ENCODE results near the gene TRIM73. TPM values are rescaled to one million over a fixed set of nuclear protein-coding genes. Genes with fewer than 3 reads are reported as not detected.
"Not testable (repeated sequence)": the region's sequence is repeated elsewhere in the genome, so short reads cannot be mapped to it uniquely, and the experiment has no call there.

The TRIM73 gene
- 2.8 TPM for total RNA-seq

GRCh38 chr7:75395329-75395728, at the start of gene TRIM73:
TSS of gene TRIM73 (plus strand) at chr7:75395629. CDS start at chr7:75398934, 3,305 bp downstream.
- not testable (repeated sequence) for DNase-seq

- not testable (repeated sequence) for DNase-seq
Measured at GRCh38 chr7:75358671-75359541, 36.5 kb upstream of the TRIM73 start.

DNA sequence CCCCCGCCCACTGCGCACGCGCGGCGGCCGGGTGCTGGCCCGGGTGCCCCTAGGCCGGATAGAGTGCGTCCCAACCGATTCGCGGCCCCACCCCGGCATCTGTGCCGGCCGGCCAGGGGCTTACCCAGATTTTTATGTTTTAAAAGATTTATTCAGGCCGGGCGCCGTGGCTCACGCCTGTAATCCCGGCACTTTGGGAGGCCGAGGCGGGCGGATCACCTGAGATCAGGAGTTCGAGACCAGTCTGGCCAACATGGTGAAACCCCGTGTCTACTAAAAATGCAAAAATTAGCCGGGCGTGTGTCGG, 35.9 kb upstream of the TRIM73 start:
- DNase-seq, result not testable (repeated sequence)

GRCh38 chr7:75364079-75364478, 31.4 kb upstream of the TRIM73 start:
- DNase-seq, result not testable (repeated sequence)

DNA sequence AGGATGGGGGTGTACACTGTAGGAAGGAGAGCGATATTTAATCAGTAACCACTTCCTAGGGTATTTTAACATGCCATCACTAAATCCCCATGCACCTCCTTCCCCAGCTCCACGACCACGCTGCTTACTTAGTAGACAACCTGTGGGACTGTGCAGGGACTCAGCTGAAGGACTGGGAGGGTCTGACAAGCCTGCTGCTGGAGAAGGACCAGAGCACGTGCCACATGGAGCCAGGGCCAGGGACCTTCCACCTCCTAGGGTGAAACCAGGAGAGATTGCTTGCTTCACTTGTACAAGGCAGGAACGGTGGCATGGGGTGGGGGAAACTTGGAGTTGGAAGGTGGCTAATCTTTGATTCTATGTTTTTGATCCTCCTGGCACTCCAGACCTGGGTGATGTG, 28.8 kb upstream of the TRIM73 start:
- DNase-seq, result not testable (repeated sequence)

DNA sequence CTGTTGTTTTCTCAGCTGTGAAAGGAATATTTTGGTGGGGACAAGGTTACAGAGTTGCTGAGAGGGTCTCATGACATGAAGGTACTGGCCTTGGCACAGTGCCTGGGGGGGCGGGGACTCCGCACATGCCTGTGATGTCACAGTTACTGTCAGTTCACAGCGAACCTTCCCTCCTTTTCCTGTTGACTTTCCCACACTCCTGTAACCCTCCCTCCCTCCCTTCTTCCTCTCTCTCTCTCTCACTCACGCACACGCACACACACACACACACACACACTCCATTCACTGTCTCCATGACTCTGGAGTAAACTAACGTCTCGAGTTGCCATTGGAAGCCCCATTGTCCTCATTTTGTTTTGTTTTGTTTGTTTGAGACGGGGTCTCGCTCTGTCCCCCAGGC, 28.1 kb upstream of the TRIM73 start:
- DNase-seq, result not testable (repeated sequence)

- not testable (repeated sequence) for DNase-seq
Measured at GRCh38 chr7:75374144-75374518, 21.3 kb upstream of the TRIM73 start.

DNA sequence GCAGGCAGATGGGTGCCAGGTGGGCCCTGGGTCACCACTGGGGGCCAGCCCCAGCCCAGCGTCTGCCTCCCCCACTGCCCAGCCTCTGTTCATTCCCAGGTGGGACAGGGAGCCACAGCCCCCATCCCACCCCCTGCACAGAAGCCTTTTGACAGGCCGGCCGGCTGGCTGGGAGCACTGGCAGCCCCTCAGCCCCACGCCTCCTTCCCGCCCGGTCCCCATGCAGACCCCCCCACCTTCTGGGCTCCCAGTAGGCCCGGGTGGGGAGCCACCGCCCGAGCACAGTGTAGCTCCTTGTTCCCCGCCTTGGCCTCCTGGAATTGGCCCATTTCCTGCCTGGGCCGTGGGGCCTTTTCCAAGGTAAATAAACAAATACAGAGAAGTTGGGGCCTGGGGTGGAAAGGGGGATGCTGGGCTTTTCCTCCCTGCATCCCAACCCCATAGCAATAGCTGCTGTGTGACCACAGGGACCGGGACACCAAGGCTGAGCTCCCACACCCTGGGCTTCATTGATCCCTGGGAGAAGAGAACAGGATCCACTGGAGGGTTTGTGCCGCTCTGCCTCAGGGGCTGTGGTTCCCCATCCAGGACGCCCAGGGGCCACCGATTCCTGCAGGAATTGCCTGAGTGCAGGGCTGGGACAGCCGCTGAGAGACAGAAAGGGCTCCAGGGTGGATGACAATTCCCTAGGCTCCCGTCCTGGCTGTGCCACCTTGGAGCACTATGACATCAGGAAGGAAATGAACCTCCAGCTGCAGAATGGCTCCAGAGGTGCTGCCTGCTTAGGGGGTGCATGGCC, 20.7 kb upstream of the TRIM73 start:
- not testable (repeated sequence) for DNase-seq

- not testable (repeated sequence) for DNase-seq
Measured at GRCh38 chr7:75393194-75393593, 2.2 kb upstream of the TRIM73 start.

GRCh38 chr7:75397865-75398264, 2.4 kb downstream of the TRIM73 start:
- DNase-seq, result not testable (repeated sequence)

DNA sequence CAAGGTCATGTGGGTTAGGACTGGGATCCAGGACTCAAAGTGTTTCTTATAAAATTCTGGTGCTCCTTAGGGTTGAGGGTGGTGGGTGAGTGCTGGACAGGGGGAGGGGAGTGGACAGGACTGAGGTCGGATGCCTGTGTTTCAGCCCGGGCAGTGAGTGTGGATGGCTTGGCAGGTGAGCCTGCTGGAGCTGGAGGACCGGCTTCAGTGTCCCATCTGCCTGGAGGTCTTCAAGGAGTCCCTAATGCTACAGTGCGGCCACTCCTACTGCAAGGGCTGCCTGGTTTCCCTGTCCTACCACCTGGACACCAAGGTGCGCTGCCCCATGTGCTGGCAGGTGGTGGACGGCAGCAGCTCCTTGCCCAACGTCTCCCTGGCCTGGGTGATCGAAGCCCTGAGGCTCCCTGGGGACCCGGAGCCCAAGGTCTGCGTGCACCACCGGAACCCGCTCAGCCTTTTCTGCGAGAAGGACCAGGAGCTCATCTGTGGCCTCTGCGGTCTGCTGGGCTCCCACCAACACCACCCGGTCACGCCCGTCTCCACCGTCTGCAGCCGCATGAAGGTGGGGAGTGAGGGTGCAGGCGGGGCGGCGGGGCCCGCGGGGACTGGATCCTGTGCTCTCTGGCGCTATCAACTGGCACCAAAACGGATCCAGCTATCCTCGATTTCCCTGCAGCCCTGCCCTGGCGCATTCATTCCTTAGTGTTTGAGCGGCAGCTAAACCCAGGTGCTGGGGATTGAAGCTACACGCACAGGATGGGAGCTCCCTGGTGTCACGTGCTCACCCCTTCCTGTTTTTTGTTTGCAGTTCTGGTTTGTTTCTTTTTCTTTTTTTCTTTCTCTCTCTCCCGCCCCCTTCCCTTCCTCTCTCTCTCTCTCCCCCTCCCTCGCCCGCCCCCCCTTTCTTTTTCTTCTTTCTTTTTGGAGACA, 3.6 kb downstream of the TRIM73 start:
- DNase-seq, result not testable (repeated sequence)

DNA sequence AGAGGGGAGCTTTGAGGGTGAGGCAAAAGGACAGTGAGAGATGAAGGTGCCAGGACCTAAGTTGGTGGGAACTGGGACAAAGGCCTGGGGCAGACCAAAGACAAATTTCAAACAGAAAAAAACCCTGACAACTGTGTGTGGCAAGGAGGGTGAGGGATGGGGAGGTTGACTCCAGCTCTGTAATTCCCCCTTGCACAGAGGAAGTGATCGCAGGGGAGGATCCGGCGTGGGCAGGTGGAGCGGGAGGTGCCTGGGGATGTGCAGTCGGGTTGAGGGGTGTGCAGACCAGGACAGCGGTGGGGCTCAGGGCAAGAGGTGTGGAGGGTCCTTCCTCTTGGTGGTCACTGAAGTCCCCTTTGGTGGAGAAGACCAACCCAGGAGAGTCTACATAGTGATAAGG, 5.1 kb downstream of the TRIM73 start:
- not testable (repeated sequence) for DNase-seq

DNA sequence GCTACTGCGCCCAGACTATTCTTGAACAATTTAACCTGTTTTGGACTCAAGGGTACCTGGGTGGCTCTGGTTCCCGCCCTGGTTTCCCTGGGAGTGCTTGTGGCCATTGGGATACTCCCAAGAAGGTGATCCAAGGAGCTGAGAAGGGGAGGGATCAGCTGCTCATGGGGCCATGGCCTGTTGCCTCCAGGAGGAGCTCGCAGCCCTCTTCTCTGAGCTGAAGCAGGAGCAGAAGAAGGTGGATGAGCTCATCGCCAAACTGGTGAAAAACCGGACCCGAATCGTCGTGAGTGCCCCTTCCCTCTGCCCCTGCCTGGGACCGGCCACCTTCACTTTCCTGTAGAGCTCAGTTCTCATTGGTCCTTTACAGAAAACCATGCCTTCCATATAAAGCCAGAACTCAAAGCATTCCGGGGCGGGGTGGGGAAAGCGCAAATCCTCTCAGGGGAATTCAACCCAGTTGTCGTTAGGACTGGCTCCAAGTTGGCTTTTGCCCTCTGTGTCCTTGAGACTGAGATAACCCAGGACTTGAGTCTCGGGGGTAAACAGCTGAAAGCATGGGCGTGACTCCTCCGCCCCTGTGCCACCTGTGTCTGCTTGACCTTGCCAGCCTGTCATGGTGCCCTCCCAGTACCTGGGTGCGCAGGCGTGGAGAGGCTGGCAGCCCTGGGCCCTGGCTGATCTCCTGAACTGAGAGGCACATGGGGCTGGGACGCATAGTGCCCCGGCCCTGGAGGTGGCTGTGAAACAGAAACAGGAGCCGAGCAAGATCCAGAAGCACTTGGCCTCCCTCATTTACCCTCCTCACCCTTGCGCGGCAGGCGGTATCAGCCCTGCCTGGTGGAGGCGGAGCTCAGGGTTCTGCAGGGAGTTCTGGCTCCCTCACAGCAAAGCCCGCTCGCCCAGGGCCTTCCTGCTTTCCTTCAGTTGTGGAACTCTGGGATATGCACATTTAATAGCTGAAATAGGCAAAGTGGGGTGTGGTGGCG, 8.3 kb downstream of the TRIM73 start:
- DNase-seq, result not testable (repeated sequence)

DNA sequence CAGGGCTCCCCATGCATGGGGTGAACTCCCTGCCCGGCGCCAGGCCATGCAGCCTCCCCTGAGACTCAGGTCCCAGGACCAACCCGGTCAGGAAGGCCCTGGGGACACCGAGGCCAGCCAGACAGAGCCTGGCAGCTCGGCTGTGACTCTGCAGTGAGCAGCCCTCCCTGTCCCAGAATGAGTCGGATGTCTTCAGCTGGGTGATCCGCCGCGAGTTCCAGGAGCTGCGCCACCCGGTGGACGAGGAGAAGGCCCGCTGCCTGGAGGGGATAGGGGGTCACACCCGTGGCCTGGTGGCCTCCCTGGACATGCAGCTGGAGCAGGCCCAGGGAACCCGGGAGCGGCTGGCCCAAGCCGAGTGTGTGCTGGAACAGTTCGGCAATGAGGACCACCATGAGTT, 9.2 kb downstream of the TRIM73 start:
- DNase-seq, result not testable (repeated sequence)

DNA sequence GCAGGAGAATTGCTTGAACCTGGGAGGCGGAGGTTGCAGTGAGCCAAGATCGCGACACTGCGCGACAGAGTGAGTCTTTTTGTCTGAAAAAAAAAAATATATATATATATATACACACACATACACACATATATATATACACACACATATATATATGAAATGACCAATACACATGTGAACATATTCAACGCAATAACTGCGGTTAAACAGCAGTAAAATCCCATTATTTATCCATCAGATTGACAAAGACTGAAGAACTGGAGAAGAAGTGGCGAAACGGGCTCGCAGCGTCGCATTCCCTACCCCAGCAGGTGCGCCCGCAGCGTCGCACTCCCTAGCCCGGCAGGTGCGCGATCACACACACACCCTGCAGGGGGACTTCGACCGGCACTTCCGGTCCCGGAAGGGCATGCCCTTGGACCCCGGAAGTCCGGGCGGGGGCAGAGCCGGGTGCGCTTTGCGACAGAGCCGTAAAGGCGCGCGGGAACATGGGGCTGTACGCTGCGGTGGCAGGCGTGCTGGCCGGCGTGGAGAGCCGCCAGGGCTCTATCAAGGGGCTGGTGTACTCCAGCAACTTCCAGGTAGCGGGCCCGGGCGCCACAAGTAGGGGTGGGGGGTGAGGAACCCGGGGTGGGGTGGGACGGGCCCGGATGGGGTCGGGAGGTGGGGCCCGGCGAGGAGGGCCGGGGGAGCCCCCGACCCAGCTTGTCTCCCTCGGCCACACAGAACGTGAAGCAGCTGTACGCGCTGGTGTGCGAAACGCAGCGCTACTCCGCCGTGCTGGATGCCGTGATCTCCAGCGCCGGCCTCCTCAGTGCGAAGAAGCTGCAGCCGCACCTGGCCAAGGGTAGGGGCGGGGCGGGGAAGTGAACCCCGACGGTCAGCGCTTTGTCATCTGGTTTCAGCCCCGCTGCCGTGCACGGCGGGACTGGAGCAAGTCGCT, 14.7 kb downstream of the TRIM73 start:
- not testable (repeated sequence) for DNase-seq

GRCh38 chr7:75410823-75411173, 15.4 kb downstream of the TRIM73 start:
- DNase-seq, result not testable (repeated sequence)

DNA sequence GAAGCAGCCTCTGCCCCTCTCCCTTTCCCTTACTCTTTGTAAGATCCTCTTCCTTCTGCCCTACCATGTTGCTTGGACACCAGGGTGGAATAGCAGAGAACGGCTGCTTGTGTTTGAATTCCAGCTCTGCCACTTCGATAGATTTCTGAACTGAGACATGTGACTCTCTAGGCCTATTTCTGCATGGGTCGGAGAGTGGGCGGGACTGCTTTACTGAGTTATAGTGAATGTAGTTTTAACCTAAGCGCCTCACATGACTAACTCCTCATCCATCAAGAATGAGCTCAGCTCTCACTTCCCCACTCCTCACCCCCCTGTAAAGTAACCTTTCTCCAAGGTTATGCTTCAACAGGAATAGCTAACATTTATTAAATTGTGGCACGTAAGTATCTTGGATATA, 18.8 kb downstream of the TRIM73 start:
- DNase-seq, result not testable (repeated sequence)

GRCh38 chr7:75414708-75415427, 19.4 kb downstream of the TRIM73 start:
- not testable (repeated sequence) for DNase-seq

DNA sequence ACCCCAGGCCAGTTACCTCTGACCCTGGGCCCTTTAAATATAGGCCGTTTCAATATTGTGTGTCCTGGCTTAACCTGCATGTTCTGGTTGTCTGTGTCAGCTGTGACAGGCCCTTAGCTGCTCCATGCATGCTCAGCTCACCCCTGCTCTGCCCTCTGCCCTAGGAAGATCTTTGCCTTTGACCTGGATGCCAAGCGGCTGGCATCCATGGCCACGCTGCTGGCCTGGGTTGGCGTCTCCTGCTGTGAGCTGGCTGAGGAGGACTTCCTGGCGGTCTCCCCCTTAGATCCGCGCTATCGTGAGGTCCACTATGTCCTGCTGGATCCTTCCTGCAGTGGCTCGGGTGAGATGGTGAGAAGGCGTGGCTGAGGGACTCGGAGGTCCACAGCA, 20.0 kb downstream of the TRIM73 start:
- not testable (repeated sequence) for DNase-seq
